ENCODE measurements around the gene P2RX5. TPM values are rescaled to one million over a fixed set of nuclear protein-coding genes. Genes with fewer than 3 reads are reported as not detected.

Gene P2RX5
- total and polyA plus RNA-seq, 10 of the 15 experiments (the other 5 are each of a cell fraction or from before 2014, with no cell fraction given) = 6.9 to 28.8 (median 19.5) TPM

GRCh38 chr17:3688852-3689261 lies 7.1 kb downstream of the P2RX5 start:
- H3K4me1 ChIP-seq (ENCODE audit: control insufficient read depth, insufficient read depth, low read length) = peaks cover 10% of the 10 kb centered on the region
- in situ Hi-C loops (cut with MboI) = no loop called here
- H3K79me2 ChIP-seq (ENCODE audit: control insufficient read depth, insufficient read depth, low read length) = peaks cover 4% of the 10 kb centered on the region
- H2AFZ ChIP-seq (ENCODE audit: control insufficient read depth, low read depth, low read length) = no peak overlapping the region
- H3K9me3 ChIP-seq (replicated peaks; ENCODE audit: control insufficient read depth, insufficient read depth, low read length) = no peaks in the 10 kb centered on the region
- ChIA-PET SMC1A (ENCODE audit: uncharacterized antibody, unreplicated experiment) (no interaction called here), RAD21 (ENCODE audit: unreplicated experiment) (no interaction called here), CTCF (no interaction called here), POLR2A (no interaction called here)
- no peak overlapping the region for H3K4me2 ChIP-seq (ENCODE audit: control insufficient read depth, insufficient read depth)
- DNase-seq (ENCODE audit: low read depth, low spot score) (no peak), FAIRE-seq (no peak), ATAC-seq (no peak)
- H3K36me3 ChIP-seq (ENCODE audit: control insufficient read depth in 2 of 2, insufficient read depth in 2 of 2, low read length in 1 of 2) = peaks cover 0 to 4% of the 10 kb centered on the region in 2 experiments; a peak in 2 of 4 replicates
- intact Hi-C loops (cut with micrococcal nuclease; ENCODE audit: unreplicated experiment) = no loop called here
- no peak overlapping the region for H3K9ac ChIP-seq (ENCODE audit: control insufficient read depth, insufficient read depth, low read length)
- H3K27me3 ChIP-seq (replicated peaks in 1 of 2; ENCODE audit: control insufficient read depth in 2 of 2, insufficient read depth in 2 of 2, low read length in 1 of 2) = no peaks in the 10 kb centered on the region
- H3K27ac ChIP-seq (ENCODE audit: control insufficient read depth, insufficient read depth) = no peak overlapping the region
- H3K4me3 ChIP-seq = no peak overlapping the region
- 41% methylated on average over 14 of the region's 14 CpGs for WGBS (ENCODE audit: insufficient coverage, insufficient replicate concordance, low lambda C conversion rate, missing lambda C conversion rate)
- BruUV-seq (replicated peaks) = no TSS peak
- H4K20me1 ChIP-seq (ENCODE audit: control insufficient read depth, insufficient read depth) = no peaks in the 10 kb centered on the region
- TF ChIP-seq WRNIP1 (IDR thresholded peaks at IDR 0.05; ENCODE audit: borderline replicate concordance, low read depth, low read length) (no peak), ZNF217 (IDR thresholded peaks at IDR 0.05) (no peak), SIN3A (IDR thresholded peaks at IDR 0.05; ENCODE audit: low read depth, low read length) (no peak), CHD2 (IDR thresholded peaks at IDR 0.05; ENCODE audit: borderline replicate concordance, low read depth, low read length) (no peak), POLR2A (IDR thresholded peaks at IDR 0.05; ENCODE audit: low read depth, low read length) (no peak; the same call in 1 of the 2 replicates), RELB (IDR thresholded peaks at IDR 0.05; ENCODE audit: low read depth) (no peak), EGR1 (IDR thresholded peaks at IDR 0.05; ENCODE audit: borderline replicate concordance in 1 of 2, low read depth in 2 of 2, low read length in 2 of 2) (no peak), ZNF687 (IDR thresholded peaks at IDR 0.05) (no peak), IKZF1 (conservative IDR thresholded peaks at IDR 0.05) (no peak), JUNB (IDR thresholded peaks at IDR 0.05) (no peak)
- TF ChIP-seq, protein P1, sequence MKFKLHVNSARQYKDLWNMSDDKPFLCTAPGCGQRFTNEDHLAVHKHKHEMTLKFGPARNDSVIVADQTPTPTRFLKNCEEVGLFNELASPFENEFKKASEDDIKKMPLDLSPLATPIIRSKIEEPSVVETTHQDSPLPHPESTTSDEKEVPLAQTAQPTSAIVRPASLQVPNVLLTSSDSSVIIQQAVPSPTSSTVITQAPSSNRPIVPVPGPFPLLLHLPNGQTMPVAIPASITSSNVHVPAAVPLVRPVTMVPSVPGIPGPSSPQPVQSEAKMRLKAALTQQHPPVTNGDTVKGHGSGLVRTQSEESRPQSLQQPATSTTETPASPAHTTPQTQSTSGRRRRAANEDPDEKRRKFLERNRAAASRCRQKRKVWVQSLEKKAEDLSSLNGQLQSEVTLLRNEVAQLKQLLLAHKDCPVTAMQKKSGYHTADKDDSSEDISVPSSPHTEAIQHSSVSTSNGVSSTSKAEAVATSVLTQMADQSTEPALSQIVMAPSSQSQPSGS (IDR thresholded peaks at IDR 0.05; ENCODE audit: low read length) = no peak
- TF ChIP-seq, protein P2, sequence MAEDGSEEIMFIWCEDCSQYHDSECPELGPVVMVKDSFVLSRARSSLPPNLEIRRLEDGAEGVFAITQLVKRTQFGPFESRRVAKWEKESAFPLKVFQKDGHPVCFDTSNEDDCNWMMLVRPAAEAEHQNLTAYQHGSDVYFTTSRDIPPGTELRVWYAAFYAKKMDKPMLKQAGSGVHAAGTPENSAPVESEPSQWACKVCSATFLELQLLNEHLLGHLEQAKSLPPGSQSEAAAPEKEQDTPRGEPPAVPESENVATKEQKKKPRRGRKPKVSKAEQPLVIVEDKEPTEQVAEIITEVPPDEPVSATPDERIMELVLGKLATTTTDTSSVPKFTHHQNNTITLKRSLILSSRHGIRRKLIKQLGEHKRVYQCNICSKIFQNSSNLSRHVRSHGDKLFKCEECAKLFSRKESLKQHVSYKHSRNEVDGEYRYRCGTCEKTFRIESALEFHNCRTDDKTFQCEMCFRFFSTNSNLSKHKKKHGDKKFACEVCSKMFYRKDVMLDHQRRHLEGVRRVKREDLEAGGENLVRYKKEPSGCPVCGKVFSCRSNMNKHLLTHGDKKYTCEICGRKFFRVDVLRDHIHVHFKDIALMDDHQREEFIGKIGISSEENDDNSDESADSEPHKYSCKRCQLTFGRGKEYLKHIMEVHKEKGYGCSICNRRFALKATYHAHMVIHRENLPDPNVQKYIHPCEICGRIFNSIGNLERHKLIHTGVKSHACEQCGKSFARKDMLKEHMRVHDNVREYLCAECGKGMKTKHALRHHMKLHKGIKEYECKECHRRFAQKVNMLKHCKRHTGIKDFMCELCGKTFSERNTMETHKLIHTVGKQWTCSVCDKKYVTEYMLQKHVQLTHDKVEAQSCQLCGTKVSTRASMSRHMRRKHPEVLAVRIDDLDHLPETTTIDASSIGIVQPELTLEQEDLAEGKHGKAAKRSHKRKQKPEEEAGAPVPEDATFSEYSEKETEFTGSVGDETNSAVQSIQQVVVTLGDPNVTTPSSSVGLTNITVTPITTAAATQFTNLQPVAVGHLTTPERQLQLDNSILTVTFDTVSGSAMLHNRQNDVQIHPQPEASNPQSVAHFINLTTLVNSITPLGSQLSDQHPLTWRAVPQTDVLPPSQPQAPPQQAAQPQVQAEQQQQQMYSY (CRISPR knock-in tag; IDR thresholded peaks at IDR 0.05) = no peak
- TF ChIP-seq, protein P3, sequence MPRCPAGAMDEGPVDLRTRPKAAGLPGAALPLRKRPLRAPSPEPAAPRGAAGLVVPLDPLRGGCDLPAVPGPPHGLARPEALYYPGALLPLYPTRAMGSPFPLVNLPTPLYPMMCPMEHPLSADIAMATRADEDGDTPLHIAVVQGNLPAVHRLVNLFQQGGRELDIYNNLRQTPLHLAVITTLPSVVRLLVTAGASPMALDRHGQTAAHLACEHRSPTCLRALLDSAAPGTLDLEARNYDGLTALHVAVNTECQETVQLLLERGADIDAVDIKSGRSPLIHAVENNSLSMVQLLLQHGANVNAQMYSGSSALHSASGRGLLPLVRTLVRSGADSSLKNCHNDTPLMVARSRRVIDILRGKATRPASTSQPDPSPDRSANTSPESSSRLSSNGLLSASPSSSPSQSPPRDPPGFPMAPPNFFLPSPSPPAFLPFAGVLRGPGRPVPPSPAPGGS (IDR thresholded peaks at IDR 0.05; ENCODE audit: borderline replicate concordance, insufficient read depth, low read depth, low read length, poor library complexity, severe bottlenecking) = no peak
